SK-N-SH (cell line): ENCODE data around the gene TET1. TPM values are rescaled to one million over a fixed set of nuclear protein-coding genes. Genes with fewer than 3 reads are reported as not detected.

Experiments used
- CTCF ChIA-PET: fragments of 300-600, 350-600 bp; formaldehyde crosslinking; extraction: SDS; loops from one replicate; lab custom pipeline; 2021; lab: Yijun Ruan, JAX
- POLR2A ChIA-PET: fragments of 350-600 bp; sonication (Branson Sonifier 250); formaldehyde crosslinking; extraction: SDS; loops from one replicate; lab custom pipeline; 2020; ENCODE audit warnings: antibody characterized with exemption, inconsistent platforms; lab: Yijun Ruan, JAX
- DNase-seq: peaks from one replicate; pipeline ENCODE4 v3.0.0; 2012
- H2AFZ ChIP-seq: fragments of 200-600 bp; sonication (generic); 2 replicates; pipeline ENCODE4 v1.8.1; 2016; ENCODE audit warnings: antibody characterized with exemption, mild to moderate bottlenecking, low read depth
- H3F3A ChIP-seq: fragments of 200-600 bp; sonication (generic); replicated peaks from 2 replicates; pipeline ENCODE3; 2016; ENCODE audit warnings: antibody characterized with exemption, mild to moderate bottlenecking; ENCODE audit not compliant: insufficient read depth
- H3K27ac ChIP-seq, 2 experiments: fragments of 200-500 bp in 1 of 2; fragments of 200-600 bp in 1 of 2; sonication (Bioruptor generic) in 1 of 2; sonication (generic), shearing (Covaris generic) in 1 of 2; 2 replicates each; pipeline versions ENCODE4 v1.5.1 to v1.6.1; 2014 to 2016; ENCODE audit warnings: low read depth in 2 of 2, inconsistent platforms in 1 of 2, low read length in 1 of 2, mild to moderate bottlenecking in 1 of 2, mixed read lengths in 1 of 2
- H3K27me3 ChIP-seq: fragments of 200-600 bp; sonication (generic), shearing (Covaris generic); 2 replicates; pipeline ENCODE4 v1.6.1; 2016; ENCODE audit warnings: mixed run types; ENCODE audit not compliant: insufficient read depth
- H3K36me3 ChIP-seq, 2 experiments: fragments of 200-500 bp in 1 of 2; fragments of 200-600 bp in 1 of 2; sonication (Bioruptor generic) in 1 of 2; sonication (generic) in 1 of 2; replicated peaks in 1 of 2; 2 replicates each; pipeline versions ENCODE3 to v1.5.1; 2014 to 2016; ENCODE audit warnings: low read length in 1 of 2, mild to moderate bottlenecking in 1 of 2; ENCODE audit not compliant: insufficient read depth in 2 of 2, control insufficient read depth in 1 of 2
- H3K4me1 ChIP-seq, 2 experiments: fragments of 200-500 bp in 1 of 2; fragments of 200-600 bp in 1 of 2; sonication (Bioruptor generic) in 1 of 2; sonication (generic), shearing (Covaris generic) in 1 of 2; 2 replicates each; pipeline versions ENCODE4 v1.5.1 to v1.6.1; 2014 to 2016; ENCODE audit warnings: low read depth in 1 of 2, low read length in 1 of 2, mixed run types in 1 of 2; ENCODE audit not compliant: insufficient read depth in 2 of 2, control insufficient read depth in 1 of 2
- H3K4me2 ChIP-seq: fragments of 200-600 bp; sonication (generic), shearing (Covaris generic); 2 replicates; pipeline ENCODE4 v1.6.1; 2017; ENCODE audit warnings: mixed run types
- H3K4me3 ChIP-seq, 2 experiments: fragments of 200-500 bp in 1 of 2; fragments of 200-600 bp in 1 of 2; sonication (Bioruptor generic) in 1 of 2; sonication (generic), shearing (Covaris generic) in 1 of 2; 2 replicates each; pipeline versions ENCODE4 v1.5.1 to v1.8.1; 2014 to 2016; ENCODE audit warnings: low read depth in 2 of 2, inconsistent platforms in 1 of 2, low read length in 1 of 2, mild to moderate bottlenecking in 1 of 2, mixed read lengths in 1 of 2, moderate library complexity in 1 of 2
- H3K79me2 ChIP-seq: fragments of 200-600 bp; sonication (generic); 2 replicates; pipeline ENCODE4 v1.8.1; 2017; ENCODE audit warnings: mild to moderate bottlenecking; ENCODE audit not compliant: insufficient read depth
- H3K9ac ChIP-seq: fragments of 200-600 bp; sonication (generic); 2 replicates; pipeline ENCODE4 v1.6.1; 2017; ENCODE audit warnings: mixed run types
- H3K9me2 ChIP-seq: fragments of 200-600 bp; sonication (generic); 2 replicates; pipeline ENCODE4 v1.6.1; 2017; ENCODE audit warnings: mixed run types
- H3K9me3 ChIP-seq: fragments of 200-600 bp; sonication (generic); 2 replicates; pipeline ENCODE4 v1.6.1; 2017; ENCODE audit warnings: mixed run types, mild to moderate bottlenecking, moderate library complexity
- H4K20me1 ChIP-seq: fragments of 200-600 bp; sonication (generic); 2 replicates; pipeline ENCODE4 v1.6.1; 2017; ENCODE audit warnings: mild to moderate bottlenecking, mixed run types; ENCODE audit not compliant: insufficient read depth
- CHD2 ChIP-seq: fragments of 150-350 bp; IDR thresholded peaks from 2 replicates; pipeline ENCODE4 v1.6.1; 2018; ENCODE audit warnings: low read length; ENCODE audit not compliant: partially characterized antibody
- CTCF ChIP-seq: fragments of 200-600 bp; sonication (generic); IDR thresholded peaks from 2 replicates; pipeline ENCODE4 v1.6.1; 2017; ENCODE audit warnings: antibody characterized with exemption, mild to moderate bottlenecking, moderate library complexity
- ELF1 ChIP-seq: IDR thresholded peaks from 2 replicates; pipeline ENCODE4 v1.4.0; 2012
- FOSL2 ChIP-seq: IDR thresholded peaks from 2 replicates; pipeline ENCODE4 v1.4.0; 2012; ENCODE audit warnings: low read depth, mild to moderate bottlenecking, moderate library complexity, borderline replicate concordance
- FOXJ3 ChIP-seq: sonication (generic); formaldehyde crosslinking; IDR thresholded peaks from 2 replicates; pipeline ENCODE4 v1.5.1; 2020; ENCODE audit warnings: mild to moderate bottlenecking, missing genetic modification reagents
- FOXM1 ChIP-seq: IDR thresholded peaks from 2 replicates; pipeline ENCODE4 v1.4.0; 2012; ENCODE audit warnings: low read depth, mild to moderate bottlenecking
- GABPA ChIP-seq: IDR thresholded peaks from 2 replicates; pipeline ENCODE4 v1.4.0; 2012; ENCODE audit warnings: low read depth, mild to moderate bottlenecking
- GATA2 ChIP-seq: sonication (generic); formaldehyde crosslinking; IDR thresholded peaks from 2 replicates; pipeline ENCODE4 v1.5.0; 2020; ENCODE audit warnings: mild to moderate bottlenecking, missing genetic modification reagents
- MAX ChIP-seq: IDR thresholded peaks from 2 replicates; pipeline ENCODE4 v1.4.0; 2012; ENCODE audit warnings: low read depth
- POLR2AphosphoS5 ChIP-seq: IDR thresholded peaks from 2 replicates; pipeline ENCODE4 v1.6.1; 2012; ENCODE audit warnings: low read depth, low read length
- RAD21 ChIP-seq: IDR thresholded peaks from 2 replicates; pipeline ENCODE4 v1.6.1; 2012; ENCODE audit warnings: mild to moderate bottlenecking, low read length
- RFX5 ChIP-seq: IDR thresholded peaks from 2 replicates; pipeline ENCODE4 v1.6.1; 2012; ENCODE audit warnings: mild to moderate bottlenecking, improper control_type of control experiment, low read length
- RXRA ChIP-seq: IDR thresholded peaks from 2 replicates; pipeline ENCODE4 v1.4.0; 2012; ENCODE audit warnings: low read depth, mild to moderate bottlenecking, borderline replicate concordance
- SMC3 ChIP-seq: IDR thresholded peaks from 2 replicates; pipeline ENCODE4 v1.6.1; 2012; ENCODE audit warnings: low read depth, low read length, improper control_type of control experiment
- TAF1 ChIP-seq: IDR thresholded peaks from 2 replicates; pipeline ENCODE4 v1.6.1; 2012; ENCODE audit warnings: low read depth, mild to moderate bottlenecking, low read length, moderate library complexity, borderline replicate concordance
- TCF12 ChIP-seq: IDR thresholded peaks from 2 replicates; pipeline ENCODE4 v1.4.0; 2012
- USF2 ChIP-seq: fragments of 150-350 bp; IDR thresholded peaks from 2 replicates; pipeline ENCODE4 v1.6.1; 2017; ENCODE audit warnings: antibody characterized with exemption, low read length, low read depth, borderline replicate concordance
- YY1 ChIP-seq: IDR thresholded peaks from 2 replicates; pipeline ENCODE4 v1.4.0; 2012; ENCODE audit warnings: low read depth, mild to moderate bottlenecking
- ZBTB33 ChIP-seq: IDR thresholded peaks from 2 replicates; pipeline ENCODE4 v1.4.0; 2012; ENCODE audit warnings: low read depth, borderline replicate concordance
- WGBS: methylation state at CpG from one replicate; pipeline ENCODE4 v1.1.6; 2017; ENCODE audit warnings: low lambda C conversion rate; 5-methylcytosine and 5-hydroxymethylcytosine counted together
- polyA plus RNA-seq, 3 experiments: library from polyadenylated mRNA; depleted of rRNA; stranded (reverse); fragments of >200 nt; gene quantifications; 2 replicates each; pipeline ENCODE4 v1.2.3, GENCODE V29; 2012

Gene TET1
- polyA plus RNA-seq, 1 of the 3 experiments (the other 2 are of a cell fraction): 0.38 TPM

GRCh38 chr10:68604441-68604840 is 44.3 kb downstream of the TET1 start:
- Histone ChIP-seq H3K9ac (no peak overlapping the region), H3K27me3 (no peaks in the 10 kb centered on the region), H3K4me3 (no peak overlapping the region), H3K27ac (no peak overlapping the region), H3K9me2 (no peaks in the 10 kb centered on the region), H3K9me3 (no peaks in the 10 kb centered on the region), H3K4me2 (no peak overlapping the region), H2AFZ (no peak overlapping the region), H4K20me1 (no peaks in the 10 kb centered on the region), H3K36me3 (peaks cover 0 to 9% of the 10 kb centered on the region in 2 experiments), H3K4me1 (peaks cover 14 to 23% of the 10 kb centered on the region in 2 experiments; a peak in 3 of 4 replicates), H3K79me2 (peaks cover 29% of the 10 kb centered on the region), H3F3A (peaks cover 16% of the 10 kb centered on the region)
- TF ChIP-seq MAX: no peak
- TF ChIP-seq TCF12: no peak
- TF ChIP-seq GATA2: no peak
- TF ChIP-seq FOXJ3 (CRISPR knock-in tag): no peak
- TF ChIP-seq POLR2AphosphoS5: no peak
- TF ChIP-seq FOSL2: no peak
- TF ChIP-seq GABPA: no peak
- TF ChIP-seq ELF1: no peak
- TF ChIP-seq RAD21: no peak
- TF ChIP-seq ZBTB33: no peak
- TF ChIP-seq YY1: no peak
- TF ChIP-seq CTCF: no peak
- 88% methylated on average over 1 of the region's 1 CpG for WGBS
- ChIA-PET CTCF (interaction anchor here (1.0 kb wide), 1 partner anchor 58 kb away, joined by 3 read pairs; no protein-coding TSS in a partner anchor), POLR2A (no interaction called here)
- no peak for DNase-seq

DNA sequence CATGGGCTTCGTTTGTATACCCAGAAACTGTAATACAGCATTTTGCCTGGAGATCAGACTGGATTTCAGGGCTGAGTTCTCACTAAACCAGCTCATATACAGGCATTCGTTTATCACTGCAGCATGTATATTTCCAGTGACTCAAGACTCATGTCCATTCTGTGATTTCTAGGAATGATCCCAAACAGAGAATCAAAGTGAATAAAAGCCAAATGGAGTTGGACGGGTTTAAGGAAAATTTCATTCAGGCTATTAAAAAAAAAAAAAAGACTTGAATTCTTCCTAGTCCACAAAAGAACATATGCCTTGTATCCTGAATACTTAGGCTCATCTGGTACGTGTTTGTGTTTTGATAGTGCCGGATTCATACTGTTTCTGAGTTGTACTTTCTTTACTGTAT is 46.8 kb downstream of the TET1 start:
- Histone ChIP-seq H3K36me3 (peaks cover 0 to 9% of the 10 kb centered on the region in 2 experiments), H3K9me2 (no peaks in the 10 kb centered on the region), H3K4me2 (no peak overlapping the region), H3K27me3 (no peaks in the 10 kb centered on the region), H4K20me1 (no peaks in the 10 kb centered on the region), H3K27ac (no peak overlapping the region), H3K9me3 (no peaks in the 10 kb centered on the region), H3K4me3 (no peak overlapping the region), H3K79me2 (peaks cover 26% of the 10 kb centered on the region), H3F3A (peaks cover 4% of the 10 kb centered on the region), H2AFZ (no peak overlapping the region), H3K9ac (no peak overlapping the region), H3K4me1 (peaks cover 0 to 8% of the 10 kb centered on the region in 2 experiments; a peak in 3 of 4 replicates)
- ChIA-PET POLR2A (interaction anchor here (0.7 kb wide), 1 partner anchor 47 kb away, joined by 6 read pairs; no protein-coding TSS in a partner anchor), CTCF (interaction anchor here (1.5 to 1.6 kb wide), 2 partner anchors 46 to 47 kb away, joined by 4 read pairs; partner anchors contain the start of gene TET1)
- 72% methylated on average over 5 of the region's 5 CpGs for WGBS
- TF ChIP-seq USF2 (no peak), SMC3 (no peak), CTCF (no peak), RXRA (no peak), RFX5 (no peak), FOXJ3 (CRISPR knock-in tag) (no peak), CHD2 (no peak), YY1 (no peak), TAF1 (no peak), FOXM1 (no peak)
- no peak for DNase-seq
